SU-DHL-6 (cell line): ENCODE data around the gene CATSPER1.

Experiments used
- EZH2phosphoT487 ChIP-seq: fragments of 200-600 bp; sonication (generic), shearing (Covaris generic); conservative IDR thresholded peaks from 2 replicates; pipeline ENCODE4 v1.6.1; 2018; ENCODE audit warnings: mild to moderate bottlenecking, antibody characterized with exemption, low read length, moderate library complexity, mixed read lengths
- TF ChIP-seq, protein P1 (sequence below): fragments of 200-600 bp; sonication (generic); IDR thresholded peaks from one replicate; pipeline ENCODE4 v1.5.1; 2017; ENCODE audit warnings: antibody characterized with exemption, mild to moderate bottlenecking, low read length, moderate library complexity; ENCODE audit not compliant: insufficient read depth, poor library complexity, severe bottlenecking

DNA sequence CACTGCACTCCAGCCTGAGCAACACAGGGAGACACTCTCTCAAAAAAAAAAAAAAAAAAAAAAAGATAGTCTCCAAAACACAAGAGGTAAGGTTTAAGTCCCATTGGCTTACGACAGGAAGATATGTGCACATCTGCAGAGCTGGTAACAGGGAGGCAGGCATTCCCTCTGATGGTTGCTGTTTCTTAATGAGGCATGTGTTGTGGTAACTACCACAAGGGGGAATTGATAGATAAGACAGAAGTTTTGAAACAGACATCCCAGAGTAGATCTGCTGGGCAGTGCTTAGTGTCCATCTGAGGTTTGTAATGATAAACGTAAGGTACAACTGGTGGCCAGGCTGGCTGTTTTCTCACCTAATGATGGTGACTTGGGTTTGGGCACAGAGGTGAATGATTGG lies 29.0 kb downstream of the CATSPER1 start:
- TF ChIP-seq, protein P1, sequence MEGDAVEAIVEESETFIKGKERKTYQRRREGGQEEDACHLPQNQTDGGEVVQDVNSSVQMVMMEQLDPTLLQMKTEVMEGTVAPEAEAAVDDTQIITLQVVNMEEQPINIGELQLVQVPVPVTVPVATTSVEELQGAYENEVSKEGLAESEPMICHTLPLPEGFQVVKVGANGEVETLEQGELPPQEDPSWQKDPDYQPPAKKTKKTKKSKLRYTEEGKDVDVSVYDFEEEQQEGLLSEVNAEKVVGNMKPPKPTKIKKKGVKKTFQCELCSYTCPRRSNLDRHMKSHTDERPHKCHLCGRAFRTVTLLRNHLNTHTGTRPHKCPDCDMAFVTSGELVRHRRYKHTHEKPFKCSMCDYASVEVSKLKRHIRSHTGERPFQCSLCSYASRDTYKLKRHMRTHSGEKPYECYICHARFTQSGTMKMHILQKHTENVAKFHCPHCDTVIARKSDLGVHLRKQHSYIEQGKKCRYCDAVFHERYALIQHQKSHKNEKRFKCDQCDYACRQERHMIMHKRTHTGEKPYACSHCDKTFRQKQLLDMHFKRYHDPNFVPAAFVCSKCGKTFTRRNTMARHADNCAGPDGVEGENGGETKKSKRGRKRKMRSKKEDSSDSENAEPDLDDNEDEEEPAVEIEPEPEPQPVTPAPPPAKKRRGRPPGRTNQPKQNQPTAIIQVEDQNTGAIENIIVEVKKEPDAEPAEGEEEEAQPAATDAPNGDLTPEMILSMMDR = no peak
- no peak for TF ChIP-seq EZH2phosphoT487
